GM12891 (cell line): Measurements from ENCODE around the gene ME3.

Experiments used
- DNase-seq: peaks from one replicate; pipeline ENCODE4 v3.0.0; 2011; ENCODE audit warnings: low spot score; ENCODE audit not compliant: insufficient read length
- FAIRE-seq: peaks from 2 replicates; lab custom pipeline; 2011; peaks lifted over from hg19 to GRCh38; lab: Jason Lieb, UNC
- PAX5 ChIP-seq: IDR thresholded peaks from 2 replicates; pipeline ENCODE4 v1.6.1; 2011; ENCODE audit warnings: low read length, moderate library complexity, mild to moderate bottlenecking; ENCODE audit not compliant: insufficient read depth, severe bottlenecking
- POLR2A ChIP-seq: IDR thresholded peaks from 2 replicates; pipeline ENCODE4 v1.6.1; 2011; ENCODE audit warnings: low read depth, low read length, control low read depth
- POLR2AphosphoS5 ChIP-seq: IDR thresholded peaks from 2 replicates; pipeline ENCODE4 v1.6.1; 2011; ENCODE audit warnings: low read depth, low read length, control low read depth
- POU2F2 ChIP-seq: IDR thresholded peaks from 2 replicates; pipeline ENCODE4 v1.6.1; 2011; ENCODE audit warnings: low read depth, mild to moderate bottlenecking, control low read depth, low read length, moderate library complexity
- SPI1 ChIP-seq: IDR thresholded peaks from 2 replicates; pipeline ENCODE4 v1.6.1; 2011; ENCODE audit warnings: low read depth, low read length, control low read depth
- TAF1 ChIP-seq: IDR thresholded peaks from 2 replicates; pipeline ENCODE4 v1.6.1; 2011; ENCODE audit warnings: low read depth, low read length, control low read depth

The ME3 gene

GRCh38 chr11:86503131-86503530, 169.3 kb downstream of the ME3 start:
- DNase-seq (no peak), FAIRE-seq (no peak)
- TF ChIP-seq POU2F2 (no peak), POLR2AphosphoS5 (no peak), TAF1 (no peak), SPI1 (no peak), POLR2A (no peak), PAX5 (no peak)

- FAIRE-seq (no peak), DNase-seq (no peak)
- no peak for TF ChIP-seq POU2F2
- no peak for TF ChIP-seq SPI1
- TF ChIP-seq PAX5, result no peak
- TF ChIP-seq POLR2A, result no peak
- TF ChIP-seq POLR2AphosphoS5, result no peak
- no peak for TF ChIP-seq TAF1
These were observed 170.2 kb downstream of the ME3 start for GRCh38 chr11:86502137-86502642.

- DNase-seq, result no peak
- no peak for TF ChIP-seq SPI1
- no peak for TF ChIP-seq TAF1
- TF ChIP-seq POU2F2, result no peak
- TF ChIP-seq PAX5, result no peak
- no peak for TF ChIP-seq POLR2A
- TF ChIP-seq POLR2AphosphoS5, result no peak
- FAIRE-seq, result no peak
These were observed 171.8 kb downstream of the ME3 start for GRCh38 chr11:86500500-86501140.

- FAIRE-seq, result no peak
- TF ChIP-seq POLR2A (no peak), POLR2AphosphoS5 (no peak), POU2F2 (no peak), SPI1 (no peak), PAX5 (no peak), TAF1 (no peak)
- no peak for DNase-seq
These were observed 172.7 kb downstream of the ME3 start for GRCh38 chr11:86499723-86500129.

GRCh38 chr11:86497836-86498235, 174.6 kb downstream of the ME3 start:
- TF ChIP-seq POLR2AphosphoS5 (no peak), SPI1 (no peak), PAX5 (no peak), POLR2A (no peak), TAF1 (no peak), POU2F2 (no peak)
- no peak for FAIRE-seq
- no peak for DNase-seq

- no peak for TF ChIP-seq PAX5
- no peak for TF ChIP-seq POLR2AphosphoS5
- no peak for TF ChIP-seq TAF1
- no peak for TF ChIP-seq POU2F2
- FAIRE-seq (no peak), DNase-seq (no peak)
These were observed 175.1 kb downstream of the ME3 start for GRCh38 chr11:86497310-86497709.

- DNase-seq (no peak), FAIRE-seq (no peak)
- no peak for TF ChIP-seq POU2F2
- TF ChIP-seq TAF1, result no peak
- no peak for TF ChIP-seq SPI1
- TF ChIP-seq POLR2A, result no peak
- TF ChIP-seq POLR2AphosphoS5, result no peak
- no peak for TF ChIP-seq PAX5
These were observed 177.1 kb downstream of the ME3 start for GRCh38 chr11:86495351-86495750.

- DNase-seq, result no peak
- TF ChIP-seq POU2F2 (no peak), TAF1 (no peak), POLR2AphosphoS5 (no peak), POLR2A (no peak), PAX5 (no peak), SPI1 (no peak)
- no peak for FAIRE-seq
These were observed 179.9 kb downstream of the ME3 start for GRCh38 chr11:86492370-86493010.

- no peak for DNase-seq
- TF ChIP-seq POU2F2 (no peak), PAX5 (no peak), POLR2AphosphoS5 (no peak), POLR2A (no peak), SPI1 (no peak), TAF1 (no peak)
- FAIRE-seq, result no peak
These were observed 181.4 kb downstream of the ME3 start for GRCh38 chr11:86491027-86491426.
